GM12875 (cell line): ENCODE measurements around the gene ELF5.

Source experiments
- H3K4me3 ChIP-seq: one replicate; pipeline ENCODE4 v1.5.1; 2011; ENCODE audit warnings: low read depth, low read length, control low read depth
- CTCF ChIP-seq: IDR thresholded peaks from 2 replicates; pipeline ENCODE4 v1.5.1; 2011; ENCODE audit warnings: low read depth, mild to moderate bottlenecking, control low read depth, inconsistent platforms, low read length, moderate library complexity, borderline replicate concordance; ENCODE audit not compliant: insufficient read depth

Gene ELF5

DNA sequence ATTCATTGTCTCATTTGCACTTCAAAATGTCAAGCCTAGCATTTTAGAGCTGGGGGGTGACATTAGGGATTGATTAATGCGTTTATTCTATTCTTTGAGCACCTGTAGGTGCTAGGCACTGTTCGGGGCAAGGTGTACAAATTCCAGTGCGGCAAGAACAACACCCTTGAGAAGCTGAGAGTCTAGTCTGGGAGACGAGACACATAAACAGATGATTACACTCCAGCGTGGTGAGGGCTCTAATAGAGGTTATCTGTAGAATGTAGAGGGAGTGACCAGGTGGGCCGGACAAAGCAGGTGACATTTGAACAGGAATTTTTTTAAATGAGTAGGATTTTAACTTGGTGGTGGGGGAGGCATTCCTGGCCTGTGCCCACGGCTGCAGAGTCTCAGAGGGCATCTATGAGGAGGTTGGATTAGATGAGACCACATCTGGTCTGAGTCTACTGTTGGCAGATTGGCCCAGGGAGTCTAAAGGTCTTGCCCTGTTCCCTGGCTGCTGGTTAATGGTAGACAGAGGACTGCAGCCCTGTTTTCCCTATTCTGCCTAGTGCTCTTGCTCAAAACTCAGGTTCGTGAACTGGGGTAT is 73.9 kb downstream of the ELF5 start:
- peak overlapping the region; percentile 85 for H3K4me3 ChIP-seq
- TF ChIP-seq CTCF: no peak

GRCh38 chr11:34438529-34439507 is 74.8 kb downstream of the ELF5 start, which contains the start of gene CAT:
Gene CAT, plus strand, starts transcription at chr11:34438934. Its CDS starts 80 bp downstream, at chr11:34439014.
- no peak for TF ChIP-seq CTCF
- peak within 1 kb of the TSS; percentile 85 for H3K4me3 ChIP-seq

DNA sequence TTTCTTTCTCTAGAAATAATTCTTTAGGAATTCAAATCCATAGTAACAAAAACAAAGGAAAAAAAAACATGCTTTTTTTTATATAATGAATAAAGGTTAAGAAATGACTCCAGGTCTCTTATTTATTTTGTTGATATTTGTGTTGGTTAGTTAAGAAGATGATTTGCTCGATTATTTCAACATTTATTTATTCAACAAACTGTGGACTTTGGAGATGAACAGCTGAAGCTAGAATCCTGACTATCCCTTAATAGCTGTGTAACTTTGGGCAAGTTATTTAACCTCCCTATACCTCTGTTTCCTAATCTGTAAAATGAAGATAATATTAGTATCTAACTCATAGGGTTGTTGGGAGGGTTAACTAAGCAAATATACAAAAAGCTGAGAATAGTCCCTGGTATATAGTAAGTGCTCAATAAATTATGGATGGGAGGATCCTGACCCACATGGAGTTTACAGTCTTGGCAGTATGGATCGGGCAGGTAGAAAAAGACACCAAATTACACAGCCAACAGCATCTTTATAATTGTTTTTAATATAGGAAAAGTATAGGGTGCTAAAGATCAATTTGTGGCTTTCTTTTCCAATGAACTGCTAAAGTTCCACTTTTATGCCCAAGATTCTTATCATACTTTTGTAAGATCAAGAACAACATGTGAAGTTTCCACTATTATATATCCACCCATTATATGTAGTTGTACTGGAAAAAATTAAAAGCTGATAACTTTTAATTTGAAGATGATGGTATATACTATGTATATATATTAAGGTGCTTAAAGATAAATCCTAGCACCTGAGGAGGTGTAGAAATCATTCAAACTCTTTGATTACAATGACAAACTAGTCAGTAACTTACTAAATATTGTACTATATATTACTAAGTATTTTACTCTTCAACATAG is 76.1 kb downstream of the ELF5 start:
- no peak overlapping the region for H3K4me3 ChIP-seq
- no peak for TF ChIP-seq CTCF

DNA sequence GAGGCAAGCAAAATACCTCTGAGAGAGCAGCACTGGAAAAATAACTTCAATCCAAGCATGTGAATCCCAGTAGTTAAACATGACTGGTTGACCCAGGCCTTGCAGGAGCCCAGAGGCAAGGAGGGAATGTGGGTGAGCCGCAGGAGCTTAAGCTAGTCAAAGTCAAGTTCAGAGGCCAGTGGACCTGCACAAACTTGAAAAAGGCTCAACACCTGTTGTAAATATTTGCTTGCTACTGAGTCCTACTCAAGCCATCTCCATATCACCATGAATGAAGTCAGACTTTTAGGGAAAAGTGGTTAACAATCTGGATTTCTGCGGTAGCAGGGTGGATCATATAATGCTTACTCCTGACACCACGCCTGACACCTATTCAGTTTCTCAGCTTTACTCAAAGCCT is 79.7 kb downstream of the ELF5 start:
- TF ChIP-seq CTCF: no peak
- no peak overlapping the region for H3K4me3 ChIP-seq

- no peak for TF ChIP-seq CTCF
Measured at GRCh38 chr11:34432822-34433221, 80.8 kb downstream of the ELF5 start.

DNA sequence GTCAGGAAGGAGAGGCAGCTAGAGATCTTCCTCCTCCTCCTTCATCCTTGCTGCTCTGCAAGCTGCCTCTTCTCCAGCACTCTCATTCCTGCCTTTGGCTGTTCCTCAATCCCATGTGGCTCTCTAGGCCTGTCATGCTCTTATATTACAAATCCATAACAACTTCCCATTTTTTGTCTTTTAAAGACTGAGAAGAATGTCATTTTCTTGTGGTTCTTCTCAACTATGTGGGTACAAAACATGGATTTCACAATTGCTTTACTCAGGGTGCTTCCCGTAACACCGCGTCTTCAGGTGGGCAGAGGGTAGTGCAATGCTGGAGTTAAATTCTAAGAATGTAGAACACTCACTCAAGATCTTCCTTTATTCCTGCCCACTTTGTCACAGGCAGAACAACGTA is 81.6 kb downstream of the ELF5 start:
- H3K4me3 ChIP-seq: no peak overlapping the region
- no peak for TF ChIP-seq CTCF

More at GRCh38 chr11:34432822-34433221, 80.8 kb downstream of the ELF5 start:
- no peak overlapping the region for H3K4me3 ChIP-seq
